PC-3 (cell line): ENCODE results near the gene LDLR.

Experiments
- EZH2 ChIP-seq: fragments of 300-600 bp; sonication (generic); IDR thresholded peaks from one replicate; pipeline ENCODE4 v1.6.1; 2017; ENCODE audit warnings: antibody characterized with exemption, mild to moderate bottlenecking, low read length; ENCODE audit not compliant: unreplicated experiment
- EZH2phosphoT487 ChIP-seq: fragments of 300-600 bp; sonication (generic); IDR thresholded peaks from 2 replicates; pipeline ENCODE4 v1.6.1; 2018; ENCODE audit warnings: mild to moderate bottlenecking, antibody characterized with exemption, low read length, borderline replicate concordance
- TF ChIP-seq, protein P1 (sequence below): fragments of 300-600 bp; sonication (generic); conservative IDR thresholded peaks from 2 replicates; pipeline ENCODE4 v1.5.1; 2017; ENCODE audit warnings: antibody characterized with exemption, low read depth, mild to moderate bottlenecking, low read length

DNA sequence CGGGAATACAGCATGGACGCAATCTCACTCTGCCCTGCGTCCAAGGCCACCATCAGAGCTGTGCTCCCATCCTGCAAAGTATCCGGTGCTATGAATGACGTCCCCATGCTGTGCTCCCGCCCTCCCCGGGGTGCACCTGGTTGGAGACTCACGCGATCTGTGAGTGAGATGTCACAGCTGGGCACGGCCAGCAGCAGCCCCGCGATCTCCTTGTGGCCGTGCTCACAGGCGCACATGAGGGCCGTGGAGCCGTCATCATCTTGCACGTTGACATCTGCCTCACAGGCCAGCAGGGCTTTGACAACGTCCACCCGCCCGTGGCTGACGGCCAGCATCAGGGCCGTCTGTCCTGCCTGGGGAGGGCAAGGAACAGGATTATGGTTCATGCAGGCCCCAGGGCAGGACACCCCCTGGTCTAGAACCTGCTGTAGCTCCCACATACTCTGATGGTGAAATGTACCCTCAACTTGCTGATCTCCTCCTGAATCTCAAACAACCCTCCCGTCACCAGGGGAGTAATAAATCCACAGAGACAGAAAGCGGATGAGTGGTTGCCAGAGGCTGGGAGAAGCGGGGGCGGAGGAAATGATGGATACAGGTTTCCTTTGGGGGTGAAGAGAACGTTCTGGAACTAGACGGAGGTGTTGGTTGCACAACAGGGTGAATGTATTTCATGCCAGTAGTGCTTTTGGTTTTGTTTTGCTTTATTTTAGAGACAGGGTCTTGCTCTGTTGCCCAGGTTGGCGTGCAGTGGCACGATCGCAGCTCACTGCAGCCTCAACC lies 80.8 kb downstream of the LDLR start:
- TF ChIP-seq, protein P1, sequence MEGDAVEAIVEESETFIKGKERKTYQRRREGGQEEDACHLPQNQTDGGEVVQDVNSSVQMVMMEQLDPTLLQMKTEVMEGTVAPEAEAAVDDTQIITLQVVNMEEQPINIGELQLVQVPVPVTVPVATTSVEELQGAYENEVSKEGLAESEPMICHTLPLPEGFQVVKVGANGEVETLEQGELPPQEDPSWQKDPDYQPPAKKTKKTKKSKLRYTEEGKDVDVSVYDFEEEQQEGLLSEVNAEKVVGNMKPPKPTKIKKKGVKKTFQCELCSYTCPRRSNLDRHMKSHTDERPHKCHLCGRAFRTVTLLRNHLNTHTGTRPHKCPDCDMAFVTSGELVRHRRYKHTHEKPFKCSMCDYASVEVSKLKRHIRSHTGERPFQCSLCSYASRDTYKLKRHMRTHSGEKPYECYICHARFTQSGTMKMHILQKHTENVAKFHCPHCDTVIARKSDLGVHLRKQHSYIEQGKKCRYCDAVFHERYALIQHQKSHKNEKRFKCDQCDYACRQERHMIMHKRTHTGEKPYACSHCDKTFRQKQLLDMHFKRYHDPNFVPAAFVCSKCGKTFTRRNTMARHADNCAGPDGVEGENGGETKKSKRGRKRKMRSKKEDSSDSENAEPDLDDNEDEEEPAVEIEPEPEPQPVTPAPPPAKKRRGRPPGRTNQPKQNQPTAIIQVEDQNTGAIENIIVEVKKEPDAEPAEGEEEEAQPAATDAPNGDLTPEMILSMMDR = no peak
- no peak for TF ChIP-seq EZH2
- TF ChIP-seq EZH2phosphoT487 = no peak
